H9 (cell line): ENCODE data around the gene C11orf86. TPM values are rescaled to one million over a fixed set of nuclear protein-coding genes. Genes with fewer than 3 reads are reported as not detected.

Experiments
- DNase-seq: peaks from one replicate; pipeline ENCODE4 v3.0.0-alpha.2; 2017
- H2AFZ ChIP-seq: one replicate; pipeline ENCODE4 v1.6.1; 2013; ENCODE audit warnings: mild to moderate bottlenecking, low read length, control low read depth, moderate library complexity
- H2AK5ac ChIP-seq: 2 replicates; pipeline ENCODE4 v1.6.1; 2013; ENCODE audit warnings: low read length, control low read depth, mixed read lengths; ENCODE audit not compliant: insufficient read length
- H2BK120ac ChIP-seq: one replicate; pipeline ENCODE4 v1.6.1; 2013; ENCODE audit warnings: low read depth, mild to moderate bottlenecking, low read length, control low read depth, inconsistent platforms; ENCODE audit not compliant: poor library complexity, severe bottlenecking
- H2BK12ac ChIP-seq: 2 replicates; pipeline ENCODE4 v1.6.1; 2013; ENCODE audit warnings: low read length, control low read depth, mixed read lengths, low read depth; ENCODE audit not compliant: insufficient read length
- H2BK15ac ChIP-seq: 2 replicates; pipeline ENCODE4 v1.6.1; 2013; ENCODE audit warnings: low read depth, low read length, control low read depth
- H2BK20ac ChIP-seq: one replicate; pipeline ENCODE4 v1.6.1; 2013; ENCODE audit warnings: low read depth, mild to moderate bottlenecking, low read length, control low read depth, inconsistent platforms; ENCODE audit not compliant: poor library complexity, severe bottlenecking
- H2BK5ac ChIP-seq: 2 replicates; pipeline ENCODE4 v1.6.1; 2013; ENCODE audit warnings: low read length, control low read depth, mixed read lengths; ENCODE audit not compliant: insufficient read length
- H3K14ac ChIP-seq: 2 replicates; pipeline ENCODE4 v1.6.1; 2013; ENCODE audit warnings: low read length, control low read depth; ENCODE audit not compliant: insufficient read depth
- H3K18ac ChIP-seq: 2 replicates; pipeline ENCODE4 v1.6.1; 2013; ENCODE audit warnings: low read depth, mild to moderate bottlenecking, mixed read lengths, low read length, control low read depth; ENCODE audit not compliant: insufficient read length
- H3K23ac ChIP-seq: 2 replicates; pipeline ENCODE4 v1.6.1; 2013; ENCODE audit warnings: low read length, control low read depth, mixed read lengths, low read depth; ENCODE audit not compliant: insufficient read length
- H3K23me2 ChIP-seq: 2 replicates; pipeline ENCODE4 v1.6.1; 2013; ENCODE audit warnings: low read depth, mild to moderate bottlenecking, mixed read lengths, low read length, control low read depth; ENCODE audit not compliant: insufficient read length, poor library complexity, severe bottlenecking
- H3K27ac ChIP-seq: 2 replicates; pipeline ENCODE4 v1.5.1; 2013; ENCODE audit warnings: low read length, control low read depth, mixed read lengths, low read depth; ENCODE audit not compliant: insufficient read length
- H3K27me3 ChIP-seq: 2 replicates; pipeline ENCODE4 v1.6.1; 2013; ENCODE audit warnings: low read length, control low read depth, inconsistent platforms; ENCODE audit not compliant: insufficient read depth
- H3K4ac ChIP-seq: 2 replicates; pipeline ENCODE4 v1.6.1; 2013; ENCODE audit warnings: low read depth, mild to moderate bottlenecking, control low read depth, inconsistent platforms, low read length, moderate library complexity
- H3K4me1 ChIP-seq: 2 replicates; pipeline ENCODE4 v1.6.1; 2013; ENCODE audit warnings: low read length, control low read depth, inconsistent platforms; ENCODE audit not compliant: insufficient read depth
- H3K4me2 ChIP-seq: 2 replicates; pipeline ENCODE4 v1.6.1; 2013; ENCODE audit warnings: low read length, control low read depth, mixed read lengths; ENCODE audit not compliant: insufficient read length, insufficient read depth
- H3K56ac ChIP-seq: 2 replicates; pipeline ENCODE4 v1.6.1; 2013; ENCODE audit warnings: low read depth, mild to moderate bottlenecking, mixed read lengths, low read length, control low read depth; ENCODE audit not compliant: insufficient read length
- H3K79me1 ChIP-seq: 2 replicates; pipeline ENCODE4 v1.6.1; 2013; ENCODE audit warnings: low read depth, mild to moderate bottlenecking, moderate library complexity, low read length, control low read depth, inconsistent platforms; ENCODE audit not compliant: insufficient read depth, poor library complexity, severe bottlenecking
- H3K79me2 ChIP-seq: 2 replicates; pipeline ENCODE4 v1.6.1; 2013; ENCODE audit warnings: low read length, control low read depth, inconsistent platforms; ENCODE audit not compliant: insufficient read depth
- H3K9ac ChIP-seq: 2 replicates; pipeline ENCODE4 v1.6.1; 2013; ENCODE audit warnings: low read length, control low read depth, mixed read lengths; ENCODE audit not compliant: insufficient read length; ENCODE audit errors: extremely low read depth
- H3K9me3 ChIP-seq: one replicate; pipeline ENCODE4 v1.6.1; 2013; ENCODE audit warnings: low read depth, low read length, inconsistent platforms; ENCODE audit not compliant: control insufficient read depth
- H3T11ph ChIP-seq: one replicate; pipeline ENCODE4 v1.6.1; 2013; ENCODE audit warnings: mild to moderate bottlenecking, low read length, control low read depth, inconsistent platforms
- H4K20me1 ChIP-seq: one replicate; pipeline ENCODE4 v1.6.1; 2013; ENCODE audit not compliant: control insufficient read depth, insufficient read length, insufficient read depth
- H4K5ac ChIP-seq: 2 replicates; pipeline ENCODE4 v1.6.1; 2013; ENCODE audit warnings: low read depth, mild to moderate bottlenecking, mixed read lengths, low read length, control low read depth; ENCODE audit not compliant: insufficient read length
- H4K8ac ChIP-seq: replicated peaks from 2 replicates; pipeline ENCODE4 v1.6.1; 2013; ENCODE audit warnings: low read length, control low read depth, mixed read lengths, low read depth; ENCODE audit not compliant: insufficient read length
- H4K91ac ChIP-seq: 2 replicates; pipeline ENCODE4 v1.6.1; 2013; ENCODE audit warnings: low read depth, mild to moderate bottlenecking, moderate library complexity, mixed read lengths, low read length, control low read depth; ENCODE audit not compliant: insufficient read length
- H3K27ac Mint-ChIP-seq, 3 experiments: 2 replicates in 2 of 3; 3 replicates in 1 of 3; pipeline ENCODE4 v1.8.0; 2020 to 2021; ENCODE audit warnings: mixed read lengths in 3 of 3, mild to moderate bottlenecking in 1 of 3, moderate library complexity in 1 of 3
- H3K27me3 Mint-ChIP-seq: 2 replicates; pipeline ENCODE4 v1.8.0; 2021; ENCODE audit warnings: low read depth, mild to moderate bottlenecking, moderate library complexity, mixed read lengths
- H3K36me3 Mint-ChIP-seq, 3 experiments: 2 replicates in 2 of 3; 3 replicates in 1 of 3; pipeline ENCODE4 v1.8.0; 2020 to 2021; ENCODE audit warnings: low read depth in 3 of 3, mixed read lengths in 3 of 3; ENCODE audit not compliant: insufficient read depth in 1 of 3
- H3K4me1 Mint-ChIP-seq, 2 experiments: 2 replicates each; pipeline ENCODE4 v1.8.0; 2020; ENCODE audit warnings: mixed read lengths in 2 of 2
- H3K4me3 Mint-ChIP-seq, 2 experiments: 2 replicates in 1 of 2; 3 replicates in 1 of 2; pipeline ENCODE4 v1.8.0; 2020 to 2021; ENCODE audit warnings: mild to moderate bottlenecking in 2 of 2, mixed read lengths in 2 of 2, moderate library complexity in 1 of 2
- H3K9me3 Mint-ChIP-seq, 2 experiments: 2 replicates in 1 of 2; 3 replicates in 1 of 2; pipeline ENCODE4 v1.8.0; 2020; ENCODE audit warnings: mild to moderate bottlenecking in 2 of 2, mixed read lengths in 2 of 2, moderate library complexity in 1 of 2
- WGBS: extraction: QIAGEN DNeasy Blood & Tissue Kit; methylation state at CpG from one replicate; pipeline ENCODE4 v1.1.7; 2013; ENCODE audit warnings: missing lambda C conversion rate, low lambda C conversion rate, mixed read lengths; ENCODE audit not compliant: insufficient read length; ENCODE audit errors: extremely low coverage; 5-methylcytosine and 5-hydroxymethylcytosine counted together
- total RNA-seq: library from RNA; stranded (reverse); gene quantifications from 2 replicates; pipeline ENCODE4 v1.2.1, GENCODE V29; 2021
- TF ChIP-seq, protein P1 (sequence below): fragments of 200-600 bp; sonication (generic); conservative IDR thresholded peaks from 3 replicates; pipeline ENCODE4 v1.8.0; 2021; ENCODE audit warnings: antibody characterized with exemption, mild to moderate bottlenecking

Gene C11orf86
- total RNA-seq, 1 experiment from 2014 or later: not detected

DNA sequence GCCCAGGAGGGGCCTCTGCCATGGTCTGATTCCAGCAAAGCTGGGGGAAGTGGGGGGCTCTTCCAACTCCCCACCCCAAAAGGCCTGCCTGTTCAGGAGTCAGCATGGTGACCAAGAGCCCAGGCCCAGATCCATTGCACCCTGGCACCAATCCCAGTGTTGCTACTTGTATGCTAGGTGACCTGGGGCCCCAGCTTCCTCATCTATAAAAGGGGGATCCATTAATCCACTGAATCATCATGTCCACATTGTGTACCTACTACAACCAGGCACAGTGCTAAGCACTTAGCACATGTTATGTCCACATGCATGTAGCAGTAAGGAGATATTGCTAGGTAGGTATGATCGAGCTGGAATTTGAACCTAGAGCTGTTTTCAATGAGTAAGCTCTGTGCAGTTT lies 49.9 kb downstream of the C11orf86 start:
- Mint-ChIP-seq H3K9me3 (peaks cover 0 to 8% of the 10 kb centered on the region in 2 experiments; a peak in 2 of 5 replicates), H3K27ac (no peak overlapping the region), H3K36me3 (peaks cover 0 to 6% (median 0%) of the 10 kb centered on the region in 3 experiments; a peak in 3 of 7 replicates), H3K4me3 (no peak overlapping the region; a peak in 1 of 5 replicates), H3K4me1 (peaks cover 14 to 18% of the 10 kb centered on the region in 2 experiments), H3K27me3 (peaks cover 46% of the 10 kb centered on the region)
- Histone ChIP-seq H3K18ac (no peak overlapping the region), H4K91ac (no peak overlapping the region), H3K23me2 (peaks cover 8% of the 10 kb centered on the region), H3K79me2 (no peaks in the 10 kb centered on the region), H2BK20ac (no peak overlapping the region), H4K20me1 (no peaks in the 10 kb centered on the region), H3K79me1 (no peaks in the 10 kb centered on the region), H2BK12ac (no peak overlapping the region), H3K14ac (no peak overlapping the region; the same call in 1 of the 2 replicates), H2BK15ac (no peak overlapping the region), H3K4ac (no peak overlapping the region), H4K5ac (no peak overlapping the region), H2AFZ (no peak overlapping the region), H3K27me3 (peaks cover 22% of the 10 kb centered on the region), H3K27ac (no peak overlapping the region), H3K9me3 (no peaks in the 10 kb centered on the region), H3K9ac (no peak overlapping the region), H2BK120ac (no peak overlapping the region), H3K23ac (no peak overlapping the region), H4K8ac (no peak overlapping the region), H3K4me1 (no peaks in the 10 kb centered on the region; the same call in 1 of the 2 replicates), H2AK5ac (no peak overlapping the region), H2BK5ac (no peak overlapping the region), H3K4me2 (no peak overlapping the region), H3T11ph (no peak overlapping the region), H3K56ac (no peak overlapping the region)
- TF ChIP-seq, protein P1, sequence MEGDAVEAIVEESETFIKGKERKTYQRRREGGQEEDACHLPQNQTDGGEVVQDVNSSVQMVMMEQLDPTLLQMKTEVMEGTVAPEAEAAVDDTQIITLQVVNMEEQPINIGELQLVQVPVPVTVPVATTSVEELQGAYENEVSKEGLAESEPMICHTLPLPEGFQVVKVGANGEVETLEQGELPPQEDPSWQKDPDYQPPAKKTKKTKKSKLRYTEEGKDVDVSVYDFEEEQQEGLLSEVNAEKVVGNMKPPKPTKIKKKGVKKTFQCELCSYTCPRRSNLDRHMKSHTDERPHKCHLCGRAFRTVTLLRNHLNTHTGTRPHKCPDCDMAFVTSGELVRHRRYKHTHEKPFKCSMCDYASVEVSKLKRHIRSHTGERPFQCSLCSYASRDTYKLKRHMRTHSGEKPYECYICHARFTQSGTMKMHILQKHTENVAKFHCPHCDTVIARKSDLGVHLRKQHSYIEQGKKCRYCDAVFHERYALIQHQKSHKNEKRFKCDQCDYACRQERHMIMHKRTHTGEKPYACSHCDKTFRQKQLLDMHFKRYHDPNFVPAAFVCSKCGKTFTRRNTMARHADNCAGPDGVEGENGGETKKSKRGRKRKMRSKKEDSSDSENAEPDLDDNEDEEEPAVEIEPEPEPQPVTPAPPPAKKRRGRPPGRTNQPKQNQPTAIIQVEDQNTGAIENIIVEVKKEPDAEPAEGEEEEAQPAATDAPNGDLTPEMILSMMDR: no peak
- no peak for DNase-seq
- WGBS: no CpG with 5 or more reads among the region's 1 CpG
